Islet of Langerhans (tissue), 1 donor: ENCODE results near the gene ANKRD33.

Source experiments
- FAIRE-seq: peaks from one replicate; lab custom pipeline; 2011; peaks lifted over from hg19 to GRCh38; lab: Jason Lieb, UNC

ANKRD33 gene

GRCh38 chr12:51921017-51921725 lies 33.3 kb downstream of the ANKRD33 start:
- FAIRE-seq: no peak

- no peak for FAIRE-seq
These were observed 34.2 kb downstream of the ANKRD33 start for GRCh38 chr12:51922146-51922545.

GRCh38 chr12:51922762-51923505 lies 35.0 kb downstream of the ANKRD33 start:
- no peak for FAIRE-seq

- no peak for FAIRE-seq
These were observed 35.8 kb downstream of the ANKRD33 start for GRCh38 chr12:51923506-51924365.

- FAIRE-seq: no peak
These were observed 36.8 kb downstream of the ANKRD33 start for GRCh38 chr12:51924551-51925319.

- FAIRE-seq: no peak
These were observed 37.6 kb downstream of the ANKRD33 start for GRCh38 chr12:51925346-51926063.

- FAIRE-seq: no peak
These were observed 38.2 kb downstream of the ANKRD33 start for GRCh38 chr12:51926064-51926632.

- FAIRE-seq: peak; percentile 68
These were observed 38.8 kb downstream of the ANKRD33 start for GRCh38 chr12:51926718-51927117.

GRCh38 chr12:51932218-51933076 lies 44.5 kb downstream of the ANKRD33 start:
- no peak for FAIRE-seq

GRCh38 chr12:51934080-51934479 lies 46.2 kb downstream of the ANKRD33 start:
- FAIRE-seq: no peak

- no peak for FAIRE-seq
These were observed 50.0 kb downstream of the ANKRD33 start for GRCh38 chr12:51937926-51938325.

GRCh38 chr12:51938726-51939125 lies 50.8 kb downstream of the ANKRD33 start:
- FAIRE-seq: no peak

- FAIRE-seq: no peak
These were observed 53.2 kb downstream of the ANKRD33 start for GRCh38 chr12:51941011-51941581.
